GM18868 (cell line): ENCODE results near the gene ZNF789.
A peak's percentile ranks its signal among the peaks of the same experiment; 100 is the strongest.
"Not testable (repeated sequence)": the region's sequence is repeated elsewhere in the genome, so short reads cannot be mapped to it uniquely, and the experiment has no call there.

ENCODE experiments used
- ATAC-seq: cut with Tn5 transposase; IDR thresholded peaks from one replicate; pipeline ENCODE4 v1.9.1; 2021; ENCODE audit warnings: mild to moderate bottlenecking, moderate library complexity; ENCODE audit not compliant: unreplicated experiment

ZNF789 gene

DNA sequence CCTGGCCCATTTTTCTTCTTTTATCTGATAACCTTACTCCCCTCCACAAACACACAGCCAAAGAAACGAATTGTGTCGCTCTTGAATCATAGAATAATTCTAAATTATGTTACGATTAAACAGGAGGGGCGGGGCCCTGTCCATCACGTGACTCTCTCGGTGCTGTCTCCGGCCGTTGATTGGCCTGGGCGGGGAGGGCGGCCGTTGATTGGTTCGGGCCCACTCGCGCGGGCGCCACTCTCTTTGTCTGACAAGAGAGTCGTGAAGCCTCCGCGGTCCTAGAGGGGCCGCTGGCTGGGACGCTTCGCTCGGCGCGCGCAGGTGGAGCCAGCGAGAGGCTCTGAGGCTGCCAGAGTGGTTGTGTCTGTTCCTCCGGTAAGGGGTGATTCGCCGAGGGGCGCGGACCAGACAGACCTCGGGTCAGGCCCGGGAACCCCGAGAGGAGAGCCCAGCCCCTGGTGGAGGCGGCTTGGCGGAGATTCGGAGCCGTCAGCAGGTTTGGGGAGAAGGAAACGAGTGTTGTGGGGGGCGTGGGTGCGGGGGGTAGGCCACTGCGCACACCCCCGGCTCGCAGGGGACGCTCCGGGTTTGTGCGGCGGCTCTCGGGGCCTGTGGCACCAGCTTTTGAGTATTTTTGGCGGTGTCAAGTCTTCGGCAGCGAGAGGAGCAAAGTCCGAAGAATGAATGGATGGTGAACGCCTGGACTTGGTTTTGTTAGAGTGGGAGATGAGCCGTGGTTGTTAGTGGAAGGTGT, at the start of gene ZNF789:
ZNF789 (plus strand) TSS at position 330 of the 754 bp plus-strand sequence. CDS start 3,567 bp downstream, outside the sequence.
- peak; percentile 98 for ATAC-seq

DNA sequence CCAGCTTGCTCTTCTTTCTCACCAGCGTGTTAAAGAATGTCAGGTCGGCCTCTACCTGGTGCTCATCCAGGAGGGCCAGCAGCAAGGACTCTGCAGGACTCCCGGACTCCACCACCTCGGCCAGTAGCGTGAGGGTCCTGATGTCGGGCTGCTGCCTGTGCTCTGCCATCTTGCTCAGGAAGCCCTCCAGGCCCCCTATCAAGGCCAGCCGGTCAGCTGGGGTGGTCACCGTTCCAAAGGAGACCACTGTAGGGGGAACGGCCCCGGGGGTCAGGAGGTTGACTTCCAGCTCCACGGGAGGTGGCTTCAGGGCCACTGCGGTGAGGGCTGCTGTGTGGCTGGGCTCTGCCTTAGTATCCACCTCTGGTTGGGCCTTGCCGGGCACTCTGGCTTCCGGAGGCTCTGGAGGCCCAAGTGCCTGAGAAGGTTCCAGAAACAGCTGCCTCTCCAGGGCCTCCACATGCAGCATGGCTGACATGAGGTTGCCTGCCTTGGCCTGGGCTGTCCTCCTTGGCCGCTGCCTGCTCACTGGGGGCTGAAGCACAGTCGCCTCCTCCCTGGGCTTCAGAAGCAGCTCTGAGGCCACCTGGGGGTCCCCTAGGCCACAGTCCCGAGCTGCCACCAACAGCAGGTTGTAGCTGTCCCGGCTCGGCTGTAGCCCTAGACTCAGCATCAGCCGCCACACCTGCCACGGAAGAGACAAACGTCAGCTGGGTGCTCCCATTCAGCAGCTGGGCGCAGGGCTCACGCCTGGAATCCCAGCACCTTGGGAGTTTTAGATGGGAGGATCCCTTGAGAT, 47.6 kb upstream of the ZNF789 start:
- ATAC-seq = no peak

GRCh38 chr7:99428972-99429566, 43.6 kb upstream of the ZNF789 start:
- no peak for ATAC-seq

DNA sequence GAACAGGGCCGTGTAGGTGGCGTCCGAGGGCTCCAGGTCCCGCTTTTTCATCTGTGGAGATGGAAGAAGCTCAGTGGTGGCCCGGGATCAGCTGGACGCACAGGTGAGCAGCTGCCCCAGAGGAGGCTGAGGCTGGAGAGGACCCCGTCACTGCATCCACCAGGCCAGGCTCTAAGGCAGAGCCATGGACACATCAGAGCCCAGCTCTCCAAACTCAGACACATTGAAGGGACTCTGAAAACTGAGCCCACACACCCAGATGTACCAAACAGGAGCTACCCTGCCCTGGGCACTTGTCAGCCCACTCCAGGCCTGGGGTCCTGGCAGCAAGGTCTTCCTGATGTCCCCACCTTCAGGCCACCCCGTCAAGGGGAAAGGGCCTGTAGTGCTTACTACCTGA, 42.9 kb upstream of the ZNF789 start:
- no peak for ATAC-seq

DNA sequence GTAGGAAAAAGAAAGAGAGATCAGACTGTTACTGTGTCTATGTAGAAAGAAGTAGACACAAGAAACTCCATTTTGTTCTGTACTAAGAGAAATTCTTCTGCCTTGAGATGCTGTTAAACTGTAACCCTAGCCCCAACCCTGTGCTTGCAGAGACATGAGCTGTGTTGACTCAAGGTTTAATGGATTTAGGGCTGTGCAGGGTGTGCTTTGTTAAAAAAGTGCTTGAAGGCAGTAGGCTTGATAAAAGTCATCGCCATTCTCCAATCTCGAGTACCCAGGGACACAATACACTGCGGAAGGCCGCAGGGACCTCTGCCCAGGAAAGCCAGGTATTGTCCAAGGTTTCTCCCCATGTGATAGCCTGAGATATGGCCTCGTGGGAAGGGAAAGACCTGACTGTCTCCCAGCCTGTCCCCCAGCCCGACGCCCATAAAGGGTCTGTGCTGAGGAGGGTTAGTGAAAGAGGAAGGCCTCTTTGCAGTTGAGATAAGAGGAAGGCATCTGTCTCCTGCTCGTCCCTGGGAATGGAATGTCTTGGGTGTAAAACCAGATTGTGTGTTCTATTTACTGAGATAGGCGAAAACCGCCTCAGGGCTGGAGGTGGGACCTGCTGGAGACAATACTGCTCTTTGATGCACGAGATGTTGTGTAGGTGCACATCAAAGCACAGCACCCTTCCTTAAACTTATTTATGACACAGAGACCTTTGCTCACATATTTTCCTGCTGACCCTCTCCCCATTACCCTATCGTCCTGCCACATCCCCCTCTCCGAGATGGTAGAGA, 40.7 kb upstream of the ZNF789 start:
- not testable (repeated sequence) for ATAC-seq

DNA sequence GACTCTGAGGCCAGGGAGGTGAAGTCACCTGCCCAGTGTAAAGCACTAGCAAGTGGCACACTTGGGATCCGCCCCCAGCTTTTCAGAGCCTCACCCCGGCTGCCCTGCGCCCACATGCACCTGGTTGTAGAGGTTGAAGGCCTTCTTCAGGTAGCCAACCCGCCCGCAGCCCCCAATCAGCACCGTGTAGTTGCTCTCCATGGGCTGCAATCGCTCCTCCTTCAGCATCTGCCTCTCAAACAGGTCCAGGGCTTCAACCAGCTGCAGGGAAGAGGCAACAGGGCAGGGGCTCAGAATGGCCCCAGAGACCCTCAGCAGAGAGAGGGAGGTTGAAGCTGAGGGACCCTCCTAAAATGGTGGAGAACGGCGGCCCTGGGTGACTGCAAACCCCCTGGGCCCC, 39.5 kb upstream of the ZNF789 start:
- no peak for ATAC-seq

DNA sequence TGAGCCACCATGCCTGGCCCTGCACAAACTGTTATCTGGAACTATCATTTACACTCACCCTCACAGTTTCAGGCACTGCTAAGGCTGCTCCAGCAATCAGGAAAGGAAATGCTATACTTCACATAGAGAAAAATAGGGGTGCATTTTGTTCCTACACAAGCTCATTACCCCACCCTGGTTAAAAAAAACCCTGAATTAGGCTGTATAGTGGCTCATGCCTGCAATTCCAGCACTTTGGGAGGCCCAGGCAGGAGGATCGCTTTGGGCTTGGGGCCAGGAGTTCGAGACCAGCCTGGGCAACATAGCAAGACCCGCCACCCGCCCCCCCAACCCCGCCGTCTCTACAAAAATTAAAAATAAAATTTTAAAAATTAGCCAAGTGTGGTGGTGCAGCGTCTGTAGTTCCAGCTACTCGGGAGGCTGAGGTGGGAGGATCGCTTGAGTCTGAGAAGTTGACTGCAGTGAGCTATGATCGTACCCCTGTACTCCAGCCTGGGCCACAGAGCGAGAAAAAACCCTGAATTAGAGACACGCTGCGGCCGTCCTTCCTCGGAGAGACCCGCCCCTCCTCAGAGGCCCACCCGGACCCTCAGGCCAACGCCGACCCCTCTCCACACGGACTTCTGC, 34.6 kb upstream of the ZNF789 start:
- no peak for ATAC-seq

DNA sequence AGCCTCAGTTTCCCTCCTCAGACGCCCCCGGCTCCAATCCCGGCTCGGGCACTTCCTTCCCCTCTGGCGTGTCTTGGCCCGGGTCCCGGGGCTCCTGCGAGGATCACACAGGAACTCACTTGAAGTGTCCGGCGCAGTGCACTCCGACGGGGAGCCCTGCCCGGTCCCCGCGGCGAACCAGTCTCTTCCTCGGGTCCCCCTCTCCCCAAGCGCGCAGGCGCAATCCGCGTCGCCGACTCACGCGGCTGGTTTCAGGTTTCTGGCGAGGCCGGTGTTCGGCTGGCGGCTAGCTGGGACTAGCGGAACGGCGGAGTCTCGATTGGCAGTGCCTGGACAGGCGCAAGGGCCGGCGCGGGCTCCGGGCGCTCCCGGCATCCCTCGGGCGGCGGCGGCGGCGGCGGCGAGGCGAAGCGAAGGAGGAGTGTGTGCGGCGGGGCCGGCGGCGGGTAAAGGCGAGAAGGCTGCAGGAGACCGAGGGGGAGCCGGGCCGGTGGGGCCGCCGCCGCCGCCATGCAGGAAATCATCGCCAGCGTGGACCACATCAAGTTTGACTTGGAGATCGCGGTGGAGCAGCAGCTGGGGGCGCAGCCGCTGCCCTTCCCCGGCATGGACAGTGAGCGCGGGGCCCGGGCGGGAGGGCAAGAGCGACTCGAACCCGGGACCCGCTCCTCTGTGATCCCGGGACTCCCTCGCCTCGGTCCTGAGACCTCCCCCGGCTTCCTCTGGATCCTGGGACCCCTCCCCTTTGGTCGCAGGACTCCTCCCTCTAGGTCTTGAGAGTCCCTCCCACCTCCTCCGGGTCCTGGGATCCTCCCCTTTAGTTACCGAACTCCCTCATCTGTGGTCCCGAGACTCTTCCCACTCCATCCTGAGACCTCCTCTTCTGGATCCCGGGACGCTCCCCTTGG, 33.9 kb upstream of the ZNF789 start, which contains the start of the genes CPSF4 and PTCD1:
CPSF4 (plus strand) TSS at position 371 of the 908 bp plus-strand sequence; CDS start at position 511, 140 bp downstream.
PTCD1 (minus strand) TSS at position 226 of the 908 bp plus-strand sequence. CDS start 3,556 bp downstream, outside the sequence.
- peak; percentile 92 for ATAC-seq

GRCh38 chr7:99440195-99440594, 32.5 kb upstream of the ZNF789 start:
- no peak for ATAC-seq

GRCh38 chr7:99446096-99446495, 26.6 kb upstream of the ZNF789 start:
- ATAC-seq = no peak

DNA sequence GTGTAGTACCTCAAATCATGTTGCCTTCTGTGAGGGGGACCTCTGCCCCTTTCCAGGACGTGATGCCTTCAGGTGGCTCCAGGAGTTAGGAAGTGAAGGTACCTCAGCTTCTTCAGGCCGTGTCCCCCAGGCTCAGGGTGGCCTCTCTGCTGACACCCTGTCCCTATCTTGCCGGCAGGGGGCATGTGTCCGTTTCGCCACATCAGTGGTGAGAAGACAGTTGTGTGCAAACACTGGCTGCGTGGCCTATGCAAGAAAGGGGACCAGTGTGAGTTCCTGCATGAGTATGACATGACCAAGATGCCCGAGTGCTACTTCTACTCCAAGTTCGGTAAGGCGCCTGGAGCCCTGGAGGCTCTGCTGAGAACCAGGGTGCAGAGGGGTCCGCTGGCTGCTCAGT, 24.7 kb upstream of the ZNF789 start:
- no peak for ATAC-seq

GRCh38 chr7:99448855-99449254, 23.8 kb upstream of the ZNF789 start:
- no peak for ATAC-seq

DNA sequence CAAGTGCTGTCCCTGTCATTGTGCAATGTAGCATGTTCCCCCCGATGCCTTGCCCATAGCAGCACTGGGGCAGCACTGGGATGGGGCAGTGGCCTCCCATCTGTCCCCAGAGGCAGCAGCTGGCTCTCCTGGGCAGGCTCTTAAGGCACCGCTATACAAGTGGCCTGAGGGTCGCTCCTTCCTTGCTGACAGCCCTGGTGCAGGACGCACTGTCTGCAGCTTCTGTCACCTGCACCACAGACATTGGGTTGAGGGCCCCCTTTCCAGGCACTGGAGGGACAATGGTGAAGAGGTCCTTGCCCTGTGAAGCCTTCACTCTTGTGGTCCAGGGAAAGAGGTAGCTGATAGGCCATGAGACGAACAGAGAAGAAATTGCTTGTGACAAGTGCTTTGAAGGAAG, 23.4 kb upstream of the ZNF789 start:
- ATAC-seq = no peak

DNA sequence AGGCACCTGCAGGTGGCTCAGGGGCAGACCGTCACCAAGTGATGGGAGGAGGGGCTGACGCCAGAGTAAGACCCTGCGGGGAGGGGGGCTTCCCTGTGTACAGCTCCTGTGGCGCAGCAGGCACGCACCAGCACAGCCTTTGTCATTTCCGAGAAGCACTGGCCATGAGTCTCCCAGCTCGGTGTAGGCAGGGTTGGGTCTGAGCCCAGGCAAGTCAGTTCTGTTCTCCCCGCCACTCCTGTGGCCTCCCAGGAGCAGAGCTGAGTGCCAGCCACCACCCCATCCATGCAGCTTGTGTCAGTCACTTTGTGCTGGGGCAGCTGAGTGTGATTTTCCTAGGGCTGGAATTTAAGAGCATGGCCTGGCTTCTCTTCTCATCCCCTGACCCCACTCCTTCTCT, 20.8 kb upstream of the ZNF789 start:
- ATAC-seq = no peak

DNA sequence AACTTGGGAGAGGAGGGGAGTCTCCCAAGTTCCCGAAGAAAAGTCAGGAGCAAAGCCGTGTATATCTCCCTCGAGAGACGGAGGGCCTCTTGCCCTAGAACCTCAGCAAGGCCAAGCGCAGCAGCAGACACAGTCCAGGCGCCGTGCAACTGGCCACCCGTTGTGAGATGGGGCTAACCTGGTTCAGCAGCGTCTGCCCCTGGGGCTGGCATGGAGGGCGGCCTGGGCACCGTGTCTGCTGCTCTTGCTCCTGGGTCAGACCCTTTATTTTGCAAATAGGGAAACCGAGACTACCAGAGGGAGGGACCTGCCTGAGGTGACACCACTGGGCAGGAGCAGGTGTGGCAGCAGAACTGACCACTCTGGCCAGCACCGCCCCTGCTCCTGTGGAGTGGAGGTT, 20.1 kb upstream of the ZNF789 start:
- no peak for ATAC-seq

DNA sequence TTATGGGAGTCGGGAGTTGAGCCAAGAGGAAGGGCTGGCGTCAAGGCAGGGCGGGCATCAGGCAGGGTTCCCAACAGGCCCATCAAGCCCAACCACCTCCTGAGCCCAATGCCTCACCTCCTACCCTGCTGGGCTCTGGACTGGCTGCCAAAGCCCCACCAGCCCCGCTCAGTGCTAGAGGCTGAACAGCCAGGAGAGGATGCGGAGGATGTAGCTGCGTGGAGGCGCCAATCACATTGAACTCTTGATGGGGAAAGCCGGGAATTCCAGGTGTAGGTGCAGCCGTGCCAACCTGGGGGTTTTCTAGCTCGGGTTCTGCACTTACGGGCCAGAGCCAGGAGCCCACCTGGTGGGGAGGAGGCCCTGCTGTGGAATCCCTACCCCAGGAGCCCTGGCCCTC, 19.6 kb upstream of the ZNF789 start:
- ATAC-seq = no peak

DNA sequence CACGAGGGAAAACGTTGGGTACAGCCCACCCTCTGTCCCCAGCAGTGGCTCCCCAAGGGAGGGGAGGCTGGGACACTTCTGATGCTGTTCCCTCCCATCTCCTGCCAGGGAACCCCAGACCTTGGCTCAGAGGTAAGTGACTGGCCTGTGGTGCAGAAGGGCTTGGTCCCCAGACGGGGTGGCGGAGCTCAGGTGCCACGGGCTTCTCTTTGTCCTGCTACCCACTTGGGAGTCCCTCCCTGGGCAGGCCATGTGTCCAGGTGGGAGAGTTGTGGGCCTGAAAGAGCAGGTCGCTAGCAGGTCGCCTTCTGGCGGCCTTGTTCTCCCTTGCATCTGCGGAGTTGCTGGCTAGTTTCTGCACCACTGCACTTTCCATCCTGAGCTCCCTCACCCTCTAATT, 16.8 kb upstream of the ZNF789 start:
- no peak for ATAC-seq

- no peak for ATAC-seq
Observed at GRCh38 chr7:99456288-99456687, 16.4 kb upstream of the ZNF789 start.

- no peak for ATAC-seq
Observed at GRCh38 chr7:99457050-99457649, 15.5 kb upstream of the ZNF789 start.
